Jurkat, Clone E6-1 (cell line): ENCODE data around the gene DGCR6.
"Not testable (repeated sequence)": the region's sequence is repeated elsewhere in the genome, so short reads cannot be mapped to it uniquely, and the experiment has no call there.

ENCODE experiments used
- DNase-seq: peaks from one replicate; pipeline ENCODE4 v3.0.0-alpha.2; 2011; ENCODE audit warnings: low read depth, low spot score
- H3K4me3 ChIP-seq: 2 replicates; pipeline ENCODE4 v1.5.1; 2011; ENCODE audit warnings: mild to moderate bottlenecking, low read length, control low read depth, moderate library complexity

Gene DGCR6

GRCh38 chr22:18927020-18927419 lies 20.9 kb downstream of the DGCR6 start:
- DNase-seq = no peak
- H3K4me3 ChIP-seq = no peak overlapping the region

- DNase-seq = no peak
- H3K4me3 ChIP-seq = no peak overlapping the region
These were observed 21.5 kb downstream of the DGCR6 start for GRCh38 chr22:18927573-18927972.

GRCh38 chr22:18929459-18929858 lies 23.3 kb downstream of the DGCR6 start:
- no peak for DNase-seq
- no peak overlapping the region for H3K4me3 ChIP-seq

- H3K4me3 ChIP-seq = no peak overlapping the region
- DNase-seq = no peak
These were observed 26.0 kb downstream of the DGCR6 start for GRCh38 chr22:18931905-18932652.

GRCh38 chr22:18933914-18934313 lies 27.8 kb downstream of the DGCR6 start:
- no peak for DNase-seq
- H3K4me3 ChIP-seq = no peak overlapping the region

- H3K4me3 ChIP-seq = not testable (repeated sequence)
These were observed 28.6 kb downstream of the DGCR6 start for GRCh38 chr22:18934688-18935087.

GRCh38 chr22:18935889-18936529 lies 29.9 kb downstream of the DGCR6 start, which contains the start of gene PRODH:
Gene PRODH (minus strand): TSS chr22:18936293. CDS start chr22:18936287, 6 bp downstream.
- no peak within 1 kb of the TSS for H3K4me3 ChIP-seq
- DNase-seq = no peak

More at GRCh38 chr22:18934688-18935087, 28.6 kb downstream of the DGCR6 start:
- DNase-seq = not testable (repeated sequence)

- not testable (repeated sequence) for H3K4me3 ChIP-seq, DNase-seq
These were observed 32.6 kb downstream of the DGCR6 start for GRCh38 chr22:18938691-18939090.

- not testable (repeated sequence) for DNase-seq, H3K4me3 ChIP-seq
These were observed 41.0 kb downstream of the DGCR6 start for GRCh38 chr22:18947105-18947504.

GRCh38 chr22:18947905-18948304 lies 41.8 kb downstream of the DGCR6 start:
- DNase-seq = no peak
- no peak overlapping the region for H3K4me3 ChIP-seq

- no peak for DNase-seq
These were observed 44.0 kb downstream of the DGCR6 start for GRCh38 chr22:18950141-18950540.

GRCh38 chr22:18952022-18952421 lies 45.9 kb downstream of the DGCR6 start:
- no peak for DNase-seq
- H3K4me3 ChIP-seq = no peak overlapping the region

More at GRCh38 chr22:18950141-18950540, 44.0 kb downstream of the DGCR6 start:
- no peak overlapping the region for H3K4me3 ChIP-seq

- not testable (repeated sequence) for H3K4me3 ChIP-seq, DNase-seq
These were observed 47.0 kb downstream of the DGCR6 start for GRCh38 chr22:18953128-18953527.

- DNase-seq, H3K4me3 ChIP-seq: not testable (repeated sequence)
These were observed 48.3 kb downstream of the DGCR6 start for GRCh38 chr22:18954303-18954989.

- DNase-seq = no peak
- H3K4me3 ChIP-seq = no peak overlapping the region
These were observed 49.0 kb downstream of the DGCR6 start for GRCh38 chr22:18954990-18955571.

- no peak for DNase-seq
- no peak overlapping the region for H3K4me3 ChIP-seq
These were observed 49.6 kb downstream of the DGCR6 start for GRCh38 chr22:18955696-18956095.

- not testable (repeated sequence) for H3K4me3 ChIP-seq, DNase-seq
These were observed 50.2 kb downstream of the DGCR6 start for GRCh38 chr22:18956121-18956895.

GRCh38 chr22:18956956-18957355 lies 50.8 kb downstream of the DGCR6 start:
- not testable (repeated sequence) for H3K4me3 ChIP-seq, DNase-seq
